Trophoblast cell (in vitro differentiated cells and primary cell): ENCODE data around the gene UTP18.

Experiments used
- DNase-seq, 2 donors: peaks; one replicate each; pipeline ENCODE4 v3.0.0-alpha.2; 2016
- H2AFZ ChIP-seq: 2 replicates; pipeline ENCODE4 v1.6.1; 2013; ENCODE audit warnings: low read length, moderate library complexity, mild to moderate bottlenecking; ENCODE audit not compliant: insufficient read depth, poor library complexity
- H2AK5ac ChIP-seq: 2 replicates; pipeline ENCODE4 v1.6.1; 2013; ENCODE audit warnings: mild to moderate bottlenecking, low read length
- H2BK120ac ChIP-seq: 2 replicates; pipeline ENCODE4 v1.6.1; 2013; ENCODE audit warnings: low read length, mild to moderate bottlenecking, moderate library complexity; ENCODE audit not compliant: insufficient read depth, poor library complexity
- H2BK12ac ChIP-seq: 2 replicates; pipeline ENCODE4 v1.6.1; 2013; ENCODE audit warnings: mild to moderate bottlenecking, low read length, moderate library complexity
- H2BK5ac ChIP-seq: 2 replicates; pipeline ENCODE4 v1.6.1; 2013; ENCODE audit warnings: low read length, low read depth, moderate library complexity, mild to moderate bottlenecking; ENCODE audit not compliant: poor library complexity
- H3K14ac ChIP-seq: 2 replicates; pipeline ENCODE4 v1.6.1; 2013; ENCODE audit warnings: mild to moderate bottlenecking, low read length
- H3K18ac ChIP-seq: 2 replicates; pipeline ENCODE4 v1.6.1; 2013; ENCODE audit warnings: mild to moderate bottlenecking, low read length
- H3K23ac ChIP-seq: 2 replicates; pipeline ENCODE4 v1.6.1; 2013; ENCODE audit warnings: low read length
- H3K27ac ChIP-seq: 2 replicates; pipeline ENCODE4 v1.5.1; 2013; ENCODE audit warnings: low read depth, mild to moderate bottlenecking, inconsistent platforms, low read length, moderate library complexity
- H3K27me3 ChIP-seq: 2 replicates; pipeline ENCODE4 v1.6.1; 2013; ENCODE audit warnings: inconsistent platforms, mild to moderate bottlenecking, low read length, moderate library complexity; ENCODE audit not compliant: insufficient read depth
- H3K36me3 ChIP-seq, 2 experiments: 1 replicate in 1 of 2; 2 replicates in 1 of 2; pipeline ENCODE4 v1.6.1; 2013; ENCODE audit warnings: low read length in 2 of 2, mild to moderate bottlenecking in 2 of 2, moderate library complexity in 1 of 2; ENCODE audit not compliant: insufficient read depth in 2 of 2, control insufficient read depth in 1 of 2
- H3K4ac ChIP-seq: 2 replicates; pipeline ENCODE4 v1.6.1; 2013; ENCODE audit warnings: low read depth, mild to moderate bottlenecking, low read length, moderate library complexity
- H3K4me1 ChIP-seq, 2 experiments: 1 replicate in 1 of 2; 2 replicates in 1 of 2; pipeline ENCODE4 v1.6.1; 2013; ENCODE audit warnings: low read length in 2 of 2, mild to moderate bottlenecking in 2 of 2, moderate library complexity in 1 of 2; ENCODE audit not compliant: insufficient read depth in 2 of 2, control insufficient read depth in 1 of 2
- H3K4me2 ChIP-seq: 2 replicates; pipeline ENCODE4 v1.6.1; 2013; ENCODE audit warnings: inconsistent platforms, mild to moderate bottlenecking, low read length, moderate library complexity
- H3K4me3 ChIP-seq: 2 replicates; pipeline ENCODE4 v1.5.1; 2013; ENCODE audit warnings: mild to moderate bottlenecking, low read depth, low read length, inconsistent platforms
- H3K79me1 ChIP-seq: one replicate; pipeline ENCODE4 v1.6.1; 2013; ENCODE audit warnings: low read length
- H3K79me2 ChIP-seq: 2 replicates; pipeline ENCODE4 v1.6.1; 2013; ENCODE audit warnings: low read length, mild to moderate bottlenecking; ENCODE audit not compliant: control insufficient read depth, insufficient read depth, poor library complexity
- H3K9ac ChIP-seq: 2 replicates; pipeline ENCODE4 v1.6.1; 2013; ENCODE audit warnings: mild to moderate bottlenecking, low read length
- H3K9me3 ChIP-seq: 2 replicates; pipeline ENCODE4 v1.6.1; 2013; ENCODE audit warnings: low read depth, mild to moderate bottlenecking, control low read depth, inconsistent platforms, low read length; ENCODE audit not compliant: insufficient read depth
- H4K12ac ChIP-seq: 2 replicates; pipeline ENCODE4 v1.6.1; 2013; ENCODE audit warnings: low read depth, mild to moderate bottlenecking, low read length, moderate library complexity
- H4K8ac ChIP-seq: 2 replicates; pipeline ENCODE4 v1.6.1; 2013; ENCODE audit warnings: low read depth, mild to moderate bottlenecking, low read length, moderate library complexity
- H4K91ac ChIP-seq: one replicate; pipeline ENCODE4 v1.6.1; 2013; ENCODE audit warnings: low read depth, mild to moderate bottlenecking, low read length, moderate library complexity
- WGBS: extraction: QIAGEN DNeasy Blood & Tissue Kit; methylation state at CpG from one replicate; pipeline ENCODE4 v1.1.7; 2013; ENCODE audit warnings: missing lambda C conversion rate; ENCODE audit not compliant: insufficient read length, insufficient coverage; ENCODE audit errors: extremely low coverage; 5-methylcytosine and 5-hydroxymethylcytosine counted together

The UTP18 gene

GRCh38 chr17:51251010-51251409, 9.3 kb upstream of the UTP18 start:
- no peak overlapping the region for H3K18ac ChIP-seq
- H3K27ac ChIP-seq, result no peak overlapping the region
- H4K8ac ChIP-seq, result no peak overlapping the region
- no peaks in the 10 kb centered on the region for H3K4me1 ChIP-seq
- DNase-seq, result no peak
- H2BK120ac ChIP-seq, result no peak overlapping the region
- no peaks in the 10 kb centered on the region for H3K79me2 ChIP-seq
- no peaks in the 10 kb centered on the region for H3K9me3 ChIP-seq
- no peak overlapping the region for H3K4ac ChIP-seq
- H2AFZ ChIP-seq, result no peak overlapping the region
- peaks cover 6 to 7% of the 10 kb centered on the region in 2 experiments for H3K36me3 ChIP-seq
- H2AK5ac ChIP-seq, result no peak overlapping the region
- H2BK12ac ChIP-seq, result no peak overlapping the region
- no peak overlapping the region for H3K4me2 ChIP-seq
- no peaks in the 10 kb centered on the region for H3K79me1 ChIP-seq
- H2BK5ac ChIP-seq, result no peak overlapping the region
- H4K12ac ChIP-seq, result no peak overlapping the region
- no peak overlapping the region for H3K14ac ChIP-seq
- H3K4me3 ChIP-seq, result no peak overlapping the region
- H4K91ac ChIP-seq, result no peak overlapping the region
- H3K27me3 ChIP-seq, result no peaks in the 10 kb centered on the region
- no peak overlapping the region for H3K23ac ChIP-seq
- H3K9ac ChIP-seq, result no peak overlapping the region

GRCh38 chr17:51255673-51256072, 4.7 kb upstream of the UTP18 start:
- H3K4me2 ChIP-seq, result no peak overlapping the region
- H3K27ac ChIP-seq, result no peak overlapping the region
- H3K4ac ChIP-seq, result no peak overlapping the region
- H3K14ac ChIP-seq, result no peak overlapping the region
- H3K18ac ChIP-seq, result no peak overlapping the region
- no peaks in the 10 kb centered on the region for H3K9me3 ChIP-seq
- no peak overlapping the region for H2BK5ac ChIP-seq
- H2BK120ac ChIP-seq, result no peak overlapping the region
- H3K79me2 ChIP-seq, result peaks cover 17% of the 10 kb centered on the region
- DNase-seq, result no peak
- H3K4me1 ChIP-seq, result peaks cover 0 to 5% of the 10 kb centered on the region in 2 experiments
- no peak overlapping the region for H4K12ac ChIP-seq
- H4K8ac ChIP-seq, result no peak overlapping the region
- no peak overlapping the region for H3K23ac ChIP-seq
- no peak overlapping the region for H2AK5ac ChIP-seq
- H3K4me3 ChIP-seq, result no peak overlapping the region
- H3K27me3 ChIP-seq, result no peaks in the 10 kb centered on the region
- no peak overlapping the region for H4K91ac ChIP-seq
- WGBS, result no CpG with 5 or more reads among the region's 6 CpGs
- H3K36me3 ChIP-seq, result peaks cover 5 to 7% of the 10 kb centered on the region in 2 experiments
- no peak overlapping the region for H2AFZ ChIP-seq
- no peak overlapping the region for H2BK12ac ChIP-seq
- no peak overlapping the region for H3K9ac ChIP-seq
- H3K79me1 ChIP-seq, result peaks cover 10% of the 10 kb centered on the region

GRCh38 chr17:51256101-51256500, 4.2 kb upstream of the UTP18 start:
- no CpG with 5 or more reads among the region's 3 CpGs for WGBS
- no peak overlapping the region for H3K9ac ChIP-seq

GRCh38 chr17:51257150-51258081, 2.9 kb upstream of the UTP18 start:
- WGBS, result no CpG with 5 or more reads among the region's 3 CpGs
- no peaks in the 10 kb centered on the region for H3K27me3 ChIP-seq
- DNase-seq, result peak in 1 of 2 donors; percentile 8
- peaks cover 13% of the 10 kb centered on the region for H3K79me1 ChIP-seq
- no peak overlapping the region for H4K8ac ChIP-seq
- H4K91ac ChIP-seq, result no peak overlapping the region
- no peak overlapping the region for H4K12ac ChIP-seq
- H2BK12ac ChIP-seq, result no peak overlapping the region
- H2BK120ac ChIP-seq, result no peak overlapping the region
- no peak overlapping the region for H3K27ac ChIP-seq
- H2AK5ac ChIP-seq, result no peak overlapping the region
- H3K23ac ChIP-seq, result no peak overlapping the region
- peaks cover under 1 to 10% of the 10 kb centered on the region in 2 experiments for H3K4me1 ChIP-seq
- H2BK5ac ChIP-seq, result no peak overlapping the region
- H3K4me3 ChIP-seq, result no peak overlapping the region
- H3K79me2 ChIP-seq, result peaks cover 23% of the 10 kb centered on the region
- H3K4ac ChIP-seq, result no peak overlapping the region
- H3K36me3 ChIP-seq, result peaks cover 3 to 4% of the 10 kb centered on the region in 2 experiments
- no peak overlapping the region for H3K14ac ChIP-seq
- no peak overlapping the region for H2AFZ ChIP-seq
- no peak overlapping the region for H3K18ac ChIP-seq
- no peaks in the 10 kb centered on the region for H3K9me3 ChIP-seq
- no peak overlapping the region for H3K4me2 ChIP-seq
- no peak overlapping the region for H3K9ac ChIP-seq

More at GRCh38 chr17:51256101-51256500, 4.2 kb upstream of the UTP18 start:
- no peak overlapping the region for H3K27ac ChIP-seq
- H2AFZ ChIP-seq, result no peak overlapping the region
- no peaks in the 10 kb centered on the region for H3K27me3 ChIP-seq
- no peak overlapping the region for H4K91ac ChIP-seq
- H3K9me3 ChIP-seq, result no peaks in the 10 kb centered on the region
- peaks cover 5 to 7% of the 10 kb centered on the region in 2 experiments for H3K36me3 ChIP-seq
- no peak overlapping the region for H3K14ac ChIP-seq
- no peak overlapping the region for H4K12ac ChIP-seq
- peaks cover 13% of the 10 kb centered on the region for H3K79me1 ChIP-seq
- no peak overlapping the region for H2BK12ac ChIP-seq
- no peak overlapping the region for H2BK120ac ChIP-seq
- H3K79me2 ChIP-seq, result peaks cover 20% of the 10 kb centered on the region
- H3K4me2 ChIP-seq, result no peak overlapping the region
- no peak overlapping the region for H3K4me3 ChIP-seq
- H2AK5ac ChIP-seq, result no peak overlapping the region
- H3K18ac ChIP-seq, result no peak overlapping the region
- H3K4ac ChIP-seq, result peak overlapping the region; percentile 4
- H4K8ac ChIP-seq, result no peak overlapping the region
- no peak overlapping the region for H3K23ac ChIP-seq
- no peak for DNase-seq
- no peak overlapping the region for H2BK5ac ChIP-seq
- peaks cover 0 to 5% of the 10 kb centered on the region in 2 experiments for H3K4me1 ChIP-seq
